A549 treated with AZD2906 at 1 μM for 4 hours (cell line): Measurements from ENCODE around the gene DPH5. TPM values are rescaled to one million over a fixed set of nuclear protein-coding genes. Genes with fewer than 3 reads are reported as not detected.

ENCODE experiments used
- total RNA-seq: library from RNA; stranded (reverse); fragments of 200-300 nt; extraction: Qiagen RNA extraction; gene quantifications from 5 replicates; pipeline ENCODE4 v1.2.3, GENCODE V29; 2022

The DPH5 gene, protein sequence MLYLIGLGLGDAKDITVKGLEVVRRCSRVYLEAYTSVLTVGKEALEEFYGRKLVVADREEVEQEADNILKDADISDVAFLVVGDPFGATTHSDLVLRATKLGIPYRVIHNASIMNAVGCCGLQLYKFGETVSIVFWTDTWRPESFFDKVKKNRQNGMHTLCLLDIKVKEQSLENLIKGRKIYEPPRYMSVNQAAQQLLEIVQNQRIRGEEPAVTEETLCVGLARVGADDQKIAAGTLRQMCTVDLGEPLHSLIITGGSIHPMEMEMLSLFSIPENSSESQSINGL
- 28.3 to 32.5 TPM (median 29.9 TPM) in 5 replicates for total RNA-seq

DNA sequence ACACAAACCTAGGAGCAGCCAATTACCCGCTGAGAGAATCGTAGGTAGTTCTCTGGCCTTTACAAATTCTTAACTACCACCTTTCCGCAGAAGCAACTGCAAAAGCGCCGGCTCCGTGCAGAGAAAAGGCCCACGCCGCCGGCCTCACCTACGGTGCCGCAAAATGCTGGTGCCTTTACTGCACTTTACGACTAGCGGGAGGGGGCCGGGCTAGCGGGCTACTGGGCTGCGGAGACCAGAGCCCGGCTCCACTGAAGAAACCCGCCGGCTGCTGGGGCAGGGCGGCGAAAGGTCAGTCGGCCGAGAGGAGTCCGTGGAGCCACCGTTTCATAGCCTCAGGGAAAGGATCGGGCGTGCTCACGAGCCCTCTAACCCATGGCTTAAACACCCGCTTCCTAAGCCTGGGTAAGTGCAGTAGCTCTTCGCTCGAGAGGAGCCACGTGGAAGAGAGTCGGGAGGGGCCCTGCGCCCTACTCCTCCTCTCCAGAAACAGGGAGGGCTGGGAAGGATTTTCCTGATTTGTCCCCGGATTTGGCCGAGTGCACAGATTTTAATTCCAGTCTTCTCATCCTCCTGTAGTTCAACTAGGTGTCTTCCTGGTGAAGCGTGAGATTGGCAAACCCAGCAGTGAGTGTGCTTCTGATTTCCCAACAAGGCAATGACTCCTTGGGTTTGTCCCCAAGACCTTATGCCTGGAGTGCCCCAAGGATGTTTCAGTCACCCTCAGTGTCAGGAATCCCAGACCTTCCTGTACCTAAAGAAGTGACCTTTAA lies at the start of gene DPH5:
Gene DPH5, minus strand, starts transcription at position 128 of the 773 bp plus-strand sequence. CDS start 341 bp downstream, outside the sequence.

Other genes with a start within 250 kb of the DPH5 start
- gene EXTL2, start 130.9 kb downstream of the DPH5 start, total RNA-seq: 6.2 to 8.6 TPM (median 7.7 TPM) in 5 replicates
- 6.8 to 10.0 TPM (median 8.6 TPM) in 5 replicates for gene SLC30A7, start 129.7 kb downstream of the DPH5 start, total RNA-seq
- gene S1PR1, start 211.2 kb upstream of the DPH5 start, total RNA-seq: 0.08 to 0.23 TPM (median 0.20 TPM) in 5 replicates